Measurements from ENCODE around the gene GABARAPL1. TPM values are rescaled to one million over a fixed set of nuclear protein-coding genes. Genes with fewer than 3 reads are reported as not detected.

GABARAPL1 gene
- total and polyA plus RNA-seq, 2 of the 13 experiments (the other 11 are each of a cell fraction or from before 2014, with no cell fraction given): 7.9 to 26.1 TPM

DNA sequence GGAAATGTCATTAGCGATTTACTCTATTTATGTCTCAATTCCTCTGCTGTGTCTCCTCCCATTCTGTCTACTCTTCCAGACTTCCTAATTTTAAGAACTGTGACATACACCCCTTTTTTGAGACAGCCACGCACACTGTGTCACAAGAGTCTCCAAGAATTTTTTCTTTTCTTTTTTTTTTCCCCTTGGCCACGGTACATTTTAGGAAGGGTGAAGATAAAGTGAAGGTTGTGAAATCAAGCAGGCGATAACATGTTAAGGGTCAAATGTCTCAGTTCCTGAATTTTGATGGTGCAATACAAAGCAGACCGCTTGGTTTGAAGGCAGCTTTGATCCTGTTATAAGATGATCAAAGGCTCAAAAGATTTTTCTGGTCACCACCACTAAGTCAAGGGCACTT, 45.1 kb upstream of the GABARAPL1 start (continued):
- TF ChIP-seq MLLT10 (CRISPR knock-in tag; IDR thresholded peaks at IDR 0.05): no peak
- TF ChIP-seq NR2F6 (IDR thresholded peaks at IDR 0.05): peak; percentile 24; the same call in 1 of the 2 replicates
- TF ChIP-seq NR2F6 (CRISPR knock-in tag; IDR thresholded peaks at IDR 0.05): 0 out of 2 replicates have a peak, but pooled peaks have one; percentile 20
- no peak for TF ChIP-seq MED1 (CRISPR knock-in tag; IDR thresholded peaks at IDR 0.05)
- TF ChIP-seq CEBPB (IDR thresholded peaks at IDR 0.05; ENCODE audit: borderline replicate concordance, low read depth, low read length): peak; percentile 84
- TF ChIP-seq ZNF564 (CRISPR knock-in tag; IDR thresholded peaks at IDR 0.05): no peak
- TF ChIP-seq CCAR2 (optimal IDR thresholded peaks at IDR 0.05; ENCODE audit: low read depth, low read length): no peak
- TF ChIP-seq MTF2 (CRISPR knock-in tag; IDR thresholded peaks at IDR 0.05; ENCODE audit: borderline replicate concordance): no peak
- TF ChIP-seq NFAT5 (CRISPR knock-in tag; IDR thresholded peaks at IDR 0.05): no peak

GRCh38 chr12:10169104-10169503, 43.6 kb upstream of the GABARAPL1 start:
- ATAC-seq (no peak), DNase-seq (ENCODE audit: low spot score) (no peak), FAIRE-seq (no peak)
- Histone ChIP-seq H3K9me3 (ENCODE audit: low read length) (no peaks in the 10 kb centered on the region), H4K20me1 (ENCODE audit: insufficient read depth, low read length) (no peaks in the 10 kb centered on the region), H3K4me3 (replicated peaks in 1 of 3; ENCODE audit: insufficient read depth in 1 of 3, low read depth in 2 of 3, low read length in 3 of 3) (no peak overlapping the region), H3K27ac (ENCODE audit: extremely low read length, insufficient read depth, low read length) (no peak overlapping the region), H2AFZ (ENCODE audit: low read length) (no peak overlapping the region), H3K4me2 (ENCODE audit: low read depth, low read length) (no peak overlapping the region), H3K36me3 (replicated peaks in 1 of 2; ENCODE audit: control insufficient read depth in 1 of 2, insufficient read depth in 2 of 2, low read length in 2 of 2) (no peaks in the 10 kb centered on the region), H3K9ac (ENCODE audit: insufficient read depth, low read depth, low read length) (no peak overlapping the region), H3K27me3 (ENCODE audit: control insufficient read depth in 1 of 2, insufficient read depth in 2 of 2, low read length in 2 of 2) (no peaks in the 10 kb centered on the region), H3K4me1 (ENCODE audit: insufficient read depth, low read length) (no peaks in the 10 kb centered on the region), H3K79me2 (ENCODE audit: insufficient read depth, low read length) (no peaks in the 10 kb centered on the region)
- intact Hi-C loops (cut with micrococcal nuclease; ENCODE audit: unreplicated experiment) (no loop called here), in situ Hi-C loops (cut with HindIII; ENCODE audit: extremely low pct_ligation_motif_present, low pct_unique_long_range_greater_than_20kb) (no loop called here)
- ChIA-PET CTCF (ENCODE audit: low intra/inter-chr PET ratio, low total read pairs) (no interaction called here), POLR2A (no interaction called here)
- BruUV-seq (replicated peaks): no TSS peak
- TF ChIP-seq ARNT (IDR thresholded peaks at IDR 0.05) (no peak), ZNF747 (CRISPR knock-in tag; IDR thresholded peaks at IDR 0.05; ENCODE audit: borderline replicate concordance) (no peak), DNMT1 (CRISPR knock-in tag; IDR thresholded peaks at IDR 0.05) (no peak), KDM3A (CRISPR knock-in tag; IDR thresholded peaks at IDR 0.05; ENCODE audit: low read depth) (no peak), JUND (CRISPR knock-in tag; IDR thresholded peaks at IDR 0.05) (no peak), ZNF83 (CRISPR knock-in tag; IDR thresholded peaks at IDR 0.05; ENCODE audit: borderline replicate concordance) (no peak), ZNF552 (CRISPR knock-in tag; IDR thresholded peaks at IDR 0.05; ENCODE audit: borderline replicate concordance) (no peak), GFI1 (CRISPR knock-in tag; IDR thresholded peaks at IDR 0.05; ENCODE audit: borderline replicate concordance) (no peak), SOX6 (IDR thresholded peaks at IDR 0.05) (no peak), SOX6 (CRISPR knock-in tag; IDR thresholded peaks at IDR 0.05) (no peak)
- TF ChIP-seq, protein P1, sequence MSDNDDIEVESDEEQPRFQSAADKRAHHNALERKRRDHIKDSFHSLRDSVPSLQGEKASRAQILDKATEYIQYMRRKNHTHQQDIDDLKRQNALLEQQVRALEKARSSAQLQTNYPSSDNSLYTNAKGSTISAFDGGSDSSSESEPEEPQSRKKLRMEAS (IDR thresholded peaks at IDR 0.05): no peak
- WGBS (ENCODE audit: low lambda C conversion rate): 65% methylated on average over 3 of the region's 3 CpGs
